Smooth muscle cell (in vitro differentiated cells): ENCODE results near the gene PANK1. TPM values are rescaled to one million over a fixed set of nuclear protein-coding genes. Genes with fewer than 3 reads are reported as not detected.
"Not testable (repeated sequence)": the region's sequence is repeated elsewhere in the genome, so short reads cannot be mapped to it uniquely, and the experiment has no call there.

ENCODE experiments used
- DNase-seq: peaks from one replicate; lab custom pipeline; 2025; ENCODE audit not compliant: unreplicated experiment; lab: John Stamatoyannopoulos, UW
- H2AFZ ChIP-seq: fragments of 200-600 bp; sonication (generic); 2 replicates; pipeline ENCODE4 v1.6.0; 2016; ENCODE audit warnings: antibody characterized with exemption, low read depth, mild to moderate bottlenecking
- H3F3A ChIP-seq: fragments of 200-600 bp; sonication (generic); 2 replicates; pipeline ENCODE4 v1.6.0; 2017; ENCODE audit warnings: antibody characterized with exemption, low read depth
- H3K27ac ChIP-seq: fragments of 200-600 bp; sonication (generic); 2 replicates; pipeline ENCODE4 v1.5.1; 2016; ENCODE audit warnings: low read depth, mild to moderate bottlenecking
- H3K27me3 ChIP-seq: fragments of 200-600 bp; sonication (generic); 2 replicates; pipeline ENCODE4 v1.6.1; 2016; ENCODE audit warnings: low read depth, mild to moderate bottlenecking
- H3K36me3 ChIP-seq: fragments of 200-600 bp; sonication (generic); 2 replicates; pipeline ENCODE4 v1.5.1; 2016; ENCODE audit warnings: low read depth
- H3K4me1 ChIP-seq: fragments of 200-600 bp; sonication (generic); 2 replicates; pipeline ENCODE4 v1.5.1; 2016; ENCODE audit warnings: low read depth
- H3K4me2 ChIP-seq: fragments of 200-600 bp; sonication (generic); 2 replicates; pipeline ENCODE4 v1.6.0; 2016; ENCODE audit warnings: mild to moderate bottlenecking
- H3K4me3 ChIP-seq: fragments of 200-600 bp; sonication (generic); 2 replicates; pipeline ENCODE4 v1.5.1; 2016; ENCODE audit warnings: mild to moderate bottlenecking
- H3K79me2 ChIP-seq: fragments of 200-600 bp; sonication (generic); 2 replicates; pipeline ENCODE4 v1.6.0; 2016; ENCODE audit warnings: low read depth, mild to moderate bottlenecking
- H3K9ac ChIP-seq: fragments of 200-600 bp; sonication (generic); 2 replicates; pipeline ENCODE4 v1.6.0; 2016; ENCODE audit warnings: low read depth
- H3K9me3 ChIP-seq: fragments of 200-600 bp; sonication (generic); replicated peaks from 2 replicates; pipeline ENCODE4 v1.5.1; 2016; ENCODE audit warnings: low read depth
- H4K20me1 ChIP-seq: fragments of 200-600 bp; sonication (generic); 2 replicates; pipeline ENCODE4 v1.6.0; 2016; ENCODE audit warnings: low read depth
- CTCF ChIP-seq: fragments of 200-600 bp; sonication (generic); IDR thresholded peaks from 2 replicates; pipeline ENCODE4 v1.5.1; 2017; ENCODE audit warnings: borderline replicate concordance, mild to moderate bottlenecking, antibody characterized with exemption; ENCODE audit not compliant: insufficient read depth, poor library complexity, severe bottlenecking
- WGBS: methylation state at CpG from one replicate; pipeline ENCODE4 v1.1.7; 2016; ENCODE audit warnings: low lambda C conversion rate; 5-methylcytosine and 5-hydroxymethylcytosine counted together
- polyA plus RNA-seq: library from polyadenylated mRNA; unstranded; fragments of >200 nt; fragmentation: Nextera tagmentation; extraction: Ambion mirVana; gene quantifications from 2 replicates; pipeline ENCODE4 v1.2.1, GENCODE V29; 2016
- total RNA-seq: library from RNA; depleted of rRNA; stranded (reverse); fragments of >200 nt; gene quantifications from 2 replicates; pipeline ENCODE4 v1.2.3, GENCODE V29; 2014

Gene PANK1
- total and polyA plus RNA-seq, 2 experiments from 2014 or later, result 8.6 to 14.1 TPM

DNA sequence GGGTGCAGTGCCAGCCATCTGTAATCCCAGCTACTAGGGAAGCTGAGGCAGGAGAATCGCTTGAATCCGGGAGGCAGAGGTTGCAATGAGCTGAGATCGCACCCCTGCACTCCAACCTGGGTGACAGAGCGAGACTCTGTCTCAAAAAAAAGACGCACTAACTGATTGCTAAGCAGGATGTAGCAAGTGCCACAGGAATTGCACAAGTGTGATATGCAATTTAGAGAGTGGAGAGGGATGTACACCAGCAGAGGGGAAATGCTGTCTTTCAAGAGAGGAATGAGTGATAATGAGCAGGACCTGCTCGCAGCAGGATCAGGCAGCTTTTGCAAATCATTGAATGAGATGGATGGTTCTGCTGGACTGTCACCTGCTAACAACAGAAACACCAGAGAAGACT is 96.4 kb downstream of the PANK1 start:
- Histone ChIP-seq H3F3A (peaks cover 3% of the 10 kb centered on the region), H3K27ac (no peak overlapping the region)

GRCh38 chr10:89547853-89548513 is 97.1 kb downstream of the PANK1 start:
- no peak overlapping the region for H3K4me3 ChIP-seq
- no peak for TF ChIP-seq CTCF
- no peak overlapping the region for H3K27ac ChIP-seq
- H2AFZ ChIP-seq, result no peak overlapping the region
- H3K79me2 ChIP-seq, result no peaks in the 10 kb centered on the region
- H3F3A ChIP-seq, result peaks cover 3% of the 10 kb centered on the region
- H3K27me3 ChIP-seq, result no peaks in the 10 kb centered on the region
- WGBS, result 86% methylated on average over 2 of the region's 2 CpGs
- no peak for DNase-seq
- H4K20me1 ChIP-seq, result no peaks in the 10 kb centered on the region
- H3K4me2 ChIP-seq, result no peak overlapping the region
- no peak overlapping the region for H3K9ac ChIP-seq
- no peaks in the 10 kb centered on the region for H3K9me3 ChIP-seq
- no peaks in the 10 kb centered on the region for H3K4me1 ChIP-seq
- H3K36me3 ChIP-seq, result no peaks in the 10 kb centered on the region

More for the DNA sequence above, 96.4 kb downstream of the PANK1 start:
- Histone ChIP-seq H2AFZ (no peak overlapping the region), H3K79me2 (no peaks in the 10 kb centered on the region), H3K4me1 (no peaks in the 10 kb centered on the region), H3K9me3 (no peaks in the 10 kb centered on the region), H3K4me3 (no peak overlapping the region), H3K27me3 (no peaks in the 10 kb centered on the region), H3K4me2 (no peak overlapping the region), H3K9ac (no peak overlapping the region), H3K36me3 (no peaks in the 10 kb centered on the region), H4K20me1 (no peaks in the 10 kb centered on the region)
- 89% methylated on average over 6 of the region's 6 CpGs for WGBS
- no peak for DNase-seq
- TF ChIP-seq CTCF, result no peak

DNA sequence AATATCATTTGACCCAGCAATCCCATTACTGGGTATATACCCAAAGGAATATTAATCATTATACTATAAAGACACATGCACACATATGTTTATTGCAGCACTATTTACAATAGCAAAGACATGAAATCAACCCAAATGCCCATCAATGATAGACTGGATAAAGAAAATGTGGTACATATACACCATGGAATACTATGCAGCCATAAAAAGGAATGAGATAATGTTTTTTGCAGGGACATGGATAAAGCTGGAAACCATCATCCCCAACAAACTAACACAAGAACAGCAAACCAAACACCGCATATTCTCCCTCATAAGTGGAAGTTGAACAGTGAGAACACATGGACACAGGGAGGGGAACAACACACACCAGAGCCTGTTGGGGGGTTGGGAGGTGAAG is 98.4 kb downstream of the PANK1 start:
- H4K20me1 ChIP-seq, H2AFZ ChIP-seq, H3K9me3 ChIP-seq, H3K79me2 ChIP-seq, H3K9ac ChIP-seq, H3K27me3 ChIP-seq, H3F3A ChIP-seq, H3K4me1 ChIP-seq, H3K4me2 ChIP-seq, H3K27ac ChIP-seq, DNase-seq, H3K36me3 ChIP-seq, H3K4me3 ChIP-seq: not testable (repeated sequence)
- WGBS, result 100% methylated on average over 1 of the region's 1 CpG

GRCh38 chr10:89543841-89544240 is 101.2 kb downstream of the PANK1 start:
- WGBS, result 88% methylated on average over 3 of the region's 3 CpGs
- H3K36me3 ChIP-seq, result no peaks in the 10 kb centered on the region

More at GRCh38 chr10:89543841-89544240, 101.2 kb downstream of the PANK1 start:
- Histone ChIP-seq H3K27me3 (no peaks in the 10 kb centered on the region), H3K4me3 (no peak overlapping the region), H4K20me1 (no peaks in the 10 kb centered on the region), H3K79me2 (no peaks in the 10 kb centered on the region), H3F3A (no peaks in the 10 kb centered on the region), H3K9ac (no peak overlapping the region), H2AFZ (no peak overlapping the region), H3K4me1 (no peaks in the 10 kb centered on the region), H3K27ac (no peak overlapping the region), H3K9me3 (no peaks in the 10 kb centered on the region), H3K4me2 (no peak overlapping the region)
- TF ChIP-seq CTCF, result no peak
- no peak for DNase-seq
